PC-3 (cell line): ENCODE measurements around the gene HTR1E. TPM values are rescaled to one million over a fixed set of nuclear protein-coding genes. Genes with fewer than 3 reads are reported as not detected.
A peak's percentile ranks its signal among the peaks of the same experiment; 100 is the strongest.

ENCODE experiments used
- ATAC-seq: fragments of 200-7000 bp; cut with Tn5 transposase; 2 replicates; pipeline ENCODE4 v1.9.1; 2020; ENCODE audit warnings: mild to moderate bottlenecking, moderate library complexity
- BruUV-seq: library from RNA; stranded (reverse); fragments of 400-500 nt; replicated peaks from 2 replicates; lab custom pipeline; 2021; lab: Mats Ljungman, UMichigan
- CTCF ChIA-PET: fragments of 300-600 bp; sonication (Branson Sonifier 250); formaldehyde crosslinking; loops from one replicate; lab custom pipeline; 2022; ENCODE audit warnings: antibody characterized with exemption; lab: Charles Lee
- POLR2A ChIA-PET: fragments of 300-600 bp; sonication (Branson Sonifier 250); formaldehyde crosslinking; loops from one replicate; lab custom pipeline; 2022; ENCODE audit warnings: antibody characterized with exemption; ENCODE audit not compliant: unreplicated experiment; lab: Charles Lee
- DNase-seq: peaks from one replicate; pipeline ENCODE4 v3.0.0-alpha.2; 2015
- H2AFZ ChIP-seq: fragments of 300-600 bp; sonication (generic); 2 replicates; pipeline ENCODE4 v1.6.0; 2016; ENCODE audit warnings: antibody characterized with exemption, low read length
- H3F3A ChIP-seq: fragments of 300-600 bp; sonication (generic); one replicate; pipeline ENCODE4 v1.6.0; 2017; ENCODE audit warnings: antibody characterized with exemption, low read length, control low read depth, mild to moderate bottlenecking; ENCODE audit not compliant: unreplicated experiment
- H3K27ac ChIP-seq: fragments of 300-600 bp; sonication (generic); 2 replicates; pipeline ENCODE4 v1.5.1; 2016; ENCODE audit warnings: mild to moderate bottlenecking, low read length
- H3K27me3 ChIP-seq: fragments of 300-600 bp; sonication (generic); 2 replicates; pipeline ENCODE4 v1.6.1; 2016; ENCODE audit warnings: low read length, mixed read lengths
- H3K36me3 ChIP-seq: fragments of 300-600 bp; sonication (generic); 2 replicates; pipeline ENCODE4 v1.6.1; 2016; ENCODE audit warnings: low read depth, mixed run types, low read length, mixed read lengths
- H3K4me1 ChIP-seq: fragments of 300-600 bp; sonication (generic); 2 replicates; pipeline ENCODE4 v1.5.1; 2016; ENCODE audit warnings: low read length; ENCODE audit not compliant: insufficient read depth
- H3K4me2 ChIP-seq: fragments of 300-600 bp; sonication (generic); 2 replicates; pipeline ENCODE4 v1.6.0; 2016; ENCODE audit warnings: low read length
- H3K4me3 ChIP-seq: fragments of 300-600 bp; sonication (generic); 2 replicates; pipeline ENCODE4 v1.5.1; 2016; ENCODE audit warnings: mild to moderate bottlenecking, low read length, mixed read lengths
- H3K79me2 ChIP-seq: fragments of 300-600 bp; sonication (generic); 2 replicates; pipeline ENCODE4 v1.6.1; 2017; ENCODE audit warnings: low read length, mixed read lengths
- H3K9ac ChIP-seq: fragments of 300-600 bp; sonication (generic); 2 replicates; pipeline ENCODE4 v1.6.0; 2016; ENCODE audit warnings: mild to moderate bottlenecking, low read length
- H3K9me2 ChIP-seq: fragments of 300-600 bp; sonication (generic); replicated peaks from 2 replicates; pipeline ENCODE4 v1.6.1; 2016; ENCODE audit warnings: mixed run types, low read length, mixed read lengths
- H3K9me3 ChIP-seq: fragments of 300-600 bp; sonication (generic); 2 replicates; pipeline ENCODE4 v1.6.1; 2016; ENCODE audit warnings: low read length, mixed read lengths
- H4K20me1 ChIP-seq: fragments of 300-600 bp; sonication (generic); 2 replicates; pipeline ENCODE4 v1.6.1; 2016; ENCODE audit warnings: low read length, mixed read lengths
- EZH2 ChIP-seq: fragments of 300-600 bp; sonication (generic); IDR thresholded peaks from one replicate; pipeline ENCODE4 v1.6.1; 2017; ENCODE audit warnings: antibody characterized with exemption, mild to moderate bottlenecking, low read length; ENCODE audit not compliant: unreplicated experiment
- EZH2phosphoT487 ChIP-seq: fragments of 300-600 bp; sonication (generic); IDR thresholded peaks from 2 replicates; pipeline ENCODE4 v1.6.1; 2018; ENCODE audit warnings: mild to moderate bottlenecking, antibody characterized with exemption, low read length, borderline replicate concordance
- intact Hi-C: fragments of 100-400 bp; cut with micrococcal nuclease; formaldehyde crosslinking; loops from 2 replicates; pipeline ENCODE4 v1.9.0; 2023
- total RNA-seq: library from RNA; depleted of rRNA; stranded (reverse); fragments of >200 nt; gene quantifications from 2 replicates; pipeline ENCODE4 v1.2.3, GENCODE V29; 2014
- TF ChIP-seq, protein P1 (sequence below): fragments of 300-600 bp; sonication (generic); conservative IDR thresholded peaks from 2 replicates; pipeline ENCODE4 v1.5.1; 2017; ENCODE audit warnings: antibody characterized with exemption, low read depth, mild to moderate bottlenecking, low read length

HTR1E gene
- total RNA-seq, 1 experiment from 2014 or later: not detected

DNA sequence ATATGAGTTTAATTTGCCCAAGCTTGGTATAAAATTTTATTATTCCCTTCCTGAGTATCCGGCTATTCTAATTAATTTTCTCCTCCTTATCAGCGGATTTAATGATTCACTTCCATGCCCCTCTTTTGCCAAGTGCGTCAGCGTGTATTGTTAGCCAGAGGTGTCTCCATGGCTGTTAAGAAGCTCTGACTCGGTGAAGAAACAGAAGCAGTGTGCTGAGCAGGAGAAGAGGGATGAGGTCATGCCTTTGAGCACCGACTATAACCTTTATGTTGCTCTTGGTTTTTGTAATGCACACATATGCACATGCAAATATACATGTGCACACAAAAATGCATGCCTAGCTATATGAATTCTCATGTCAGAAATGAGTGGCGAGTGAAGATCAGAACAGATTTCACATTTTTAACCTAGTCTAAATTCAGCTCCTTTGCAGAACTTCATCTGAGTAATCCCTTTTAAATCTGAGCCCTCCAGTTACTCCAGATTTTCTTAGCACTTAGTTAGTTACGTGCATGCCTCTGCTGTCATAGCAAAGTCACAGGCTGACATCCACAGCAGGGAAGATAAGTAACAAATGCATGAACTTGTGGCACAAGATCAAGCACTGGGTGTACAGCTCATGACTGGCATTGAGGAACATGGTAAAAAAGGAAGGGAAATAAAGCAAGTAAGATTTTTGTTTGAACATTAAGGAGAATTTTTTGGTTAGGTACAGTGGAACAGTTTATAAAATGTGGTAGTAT is 24.3 kb downstream of the HTR1E start:
- Histone ChIP-seq H3K4me1 (no peaks in the 10 kb centered on the region), H3F3A (no peaks in the 10 kb centered on the region), H3K36me3 (no peaks in the 10 kb centered on the region), H3K4me3 (no peak overlapping the region), H3K27ac (no peak overlapping the region), H4K20me1 (no peaks in the 10 kb centered on the region), H3K4me2 (no peak overlapping the region), H3K9ac (no peak overlapping the region), H3K27me3 (no peaks in the 10 kb centered on the region), H2AFZ (no peak overlapping the region), H3K9me3 (no peaks in the 10 kb centered on the region), H3K9me2 (no peaks in the 10 kb centered on the region), H3K79me2 (no peaks in the 10 kb centered on the region)
- no peak for ATAC-seq
- ChIA-PET CTCF (no interaction called here), POLR2A (no interaction called here)
- DNase-seq: no peak
- TF ChIP-seq, protein P1, sequence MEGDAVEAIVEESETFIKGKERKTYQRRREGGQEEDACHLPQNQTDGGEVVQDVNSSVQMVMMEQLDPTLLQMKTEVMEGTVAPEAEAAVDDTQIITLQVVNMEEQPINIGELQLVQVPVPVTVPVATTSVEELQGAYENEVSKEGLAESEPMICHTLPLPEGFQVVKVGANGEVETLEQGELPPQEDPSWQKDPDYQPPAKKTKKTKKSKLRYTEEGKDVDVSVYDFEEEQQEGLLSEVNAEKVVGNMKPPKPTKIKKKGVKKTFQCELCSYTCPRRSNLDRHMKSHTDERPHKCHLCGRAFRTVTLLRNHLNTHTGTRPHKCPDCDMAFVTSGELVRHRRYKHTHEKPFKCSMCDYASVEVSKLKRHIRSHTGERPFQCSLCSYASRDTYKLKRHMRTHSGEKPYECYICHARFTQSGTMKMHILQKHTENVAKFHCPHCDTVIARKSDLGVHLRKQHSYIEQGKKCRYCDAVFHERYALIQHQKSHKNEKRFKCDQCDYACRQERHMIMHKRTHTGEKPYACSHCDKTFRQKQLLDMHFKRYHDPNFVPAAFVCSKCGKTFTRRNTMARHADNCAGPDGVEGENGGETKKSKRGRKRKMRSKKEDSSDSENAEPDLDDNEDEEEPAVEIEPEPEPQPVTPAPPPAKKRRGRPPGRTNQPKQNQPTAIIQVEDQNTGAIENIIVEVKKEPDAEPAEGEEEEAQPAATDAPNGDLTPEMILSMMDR: no peak
- intact Hi-C loops: no loop called here
- no TSS peak for BruUV-seq

DNA sequence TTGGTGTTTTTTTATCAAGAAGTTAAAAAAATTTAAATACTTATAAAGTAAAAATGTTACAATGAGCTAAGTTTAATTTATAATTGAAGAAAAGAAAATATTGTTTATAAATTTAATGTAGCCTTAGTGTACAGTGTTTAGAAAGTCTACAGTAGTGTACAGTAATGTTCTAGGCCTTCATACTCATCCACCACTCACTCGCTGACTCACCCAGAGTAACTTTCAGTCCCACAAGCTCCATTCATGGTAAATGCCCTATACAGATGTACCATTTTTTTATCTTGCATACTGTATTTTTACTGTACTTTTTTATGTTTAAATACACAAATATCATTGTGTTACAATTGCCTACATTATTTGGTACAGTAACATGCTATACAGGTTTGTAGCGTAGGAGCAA is 26.0 kb downstream of the HTR1E start:
- Histone ChIP-seq H3K4me1 (no peaks in the 10 kb centered on the region), H3K9ac (no peak overlapping the region), H3K79me2 (no peaks in the 10 kb centered on the region), H3K4me3 (no peak overlapping the region), H3K36me3 (no peaks in the 10 kb centered on the region), H3F3A (no peaks in the 10 kb centered on the region), H3K27me3 (no peaks in the 10 kb centered on the region), H2AFZ (no peak overlapping the region), H3K4me2 (no peak overlapping the region), H4K20me1 (no peaks in the 10 kb centered on the region), H3K27ac (no peak overlapping the region), H3K9me3 (no peaks in the 10 kb centered on the region), H3K9me2 (no peaks in the 10 kb centered on the region)
- TF ChIP-seq, protein P1: no peak
- TF ChIP-seq EZH2: no peak
- TF ChIP-seq EZH2phosphoT487: no peak
- no TSS peak for BruUV-seq
- POLR2A ChIA-PET: no interaction called here
- ATAC-seq (no peak), DNase-seq (peak; percentile 32)
- intact Hi-C loops: no loop called here
- CTCF ChIA-PET: no interaction called here

DNA sequence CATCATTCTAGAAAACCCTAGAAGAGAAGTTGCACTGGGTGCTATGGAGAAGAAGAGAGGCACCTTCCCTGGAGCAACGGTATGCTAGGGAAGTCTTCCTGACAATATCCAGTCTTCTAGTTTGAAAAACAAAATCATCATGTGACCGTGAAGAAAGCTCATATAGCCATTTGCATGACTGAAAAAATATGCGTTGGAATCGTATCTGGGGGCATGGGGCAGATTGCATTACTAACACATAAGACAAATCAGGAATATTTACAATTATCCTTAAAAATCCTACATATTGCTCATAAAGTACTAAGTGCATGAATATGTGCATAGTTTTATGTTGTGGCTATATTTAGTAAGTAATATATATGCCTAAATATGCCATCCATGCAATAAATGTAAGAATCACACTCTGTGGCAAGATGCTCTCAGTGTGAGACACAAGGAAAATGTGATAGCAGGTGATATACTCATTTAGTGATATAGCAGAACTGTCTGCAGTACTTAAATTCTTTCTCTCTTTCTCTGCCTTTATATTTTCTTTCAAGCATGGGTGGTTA is 26.8 kb downstream of the HTR1E start:
- intact Hi-C loops: no loop called here
- Histone ChIP-seq H3K27ac (no peak overlapping the region), H3K9me3 (no peaks in the 10 kb centered on the region), H3K4me2 (no peak overlapping the region), H4K20me1 (no peaks in the 10 kb centered on the region), H2AFZ (no peak overlapping the region), H3K27me3 (no peaks in the 10 kb centered on the region), H3K9me2 (no peaks in the 10 kb centered on the region), H3K79me2 (no peaks in the 10 kb centered on the region), H3K4me3 (no peak overlapping the region), H3F3A (no peaks in the 10 kb centered on the region), H3K9ac (no peak overlapping the region), H3K4me1 (no peaks in the 10 kb centered on the region), H3K36me3 (no peaks in the 10 kb centered on the region)
- ChIA-PET POLR2A (no interaction called here), CTCF (no interaction called here)
- no TSS peak for BruUV-seq
- DNase-seq (no peak), ATAC-seq (no peak)
- TF ChIP-seq, protein P1: no peak
- no peak for TF ChIP-seq EZH2phosphoT487
- no peak for TF ChIP-seq EZH2
